ENCODE data around the gene SIK3. TPM values are rescaled to one million over a fixed set of nuclear protein-coding genes. Genes with fewer than 3 reads are reported as not detected.

The SIK3 gene
- total and polyA plus RNA-seq, 2 donors (not counting 3 experiments of a cell fraction or from before 2014, with no cell fraction given): 10.3 to 21.3 TPM

- CTCF ChIA-PET: no interaction called here
- Histone ChIP-seq H3K9me1 (replicated peaks; ENCODE audit: control insufficient read depth, extremely low read depth, insufficient read depth, low read length) (no peaks in the 10 kb centered on the region), H3K79me2 (ENCODE audit: control insufficient read depth, insufficient read depth, low read length) (peaks cover 2% of the 10 kb centered on the region)
These were observed 92.5 kb downstream of the SIK3 start for GRCh38 chr11:117005758-117006157.

More at GRCh38 chr11:117005758-117006157, 92.5 kb downstream of the SIK3 start:
- no peaks in the 10 kb centered on the region for H3K36me3 ChIP-seq (ENCODE audit: control insufficient read depth in 2 of 2, extremely low read depth in 1 of 2, insufficient read depth in 2 of 2, low read length in 2 of 2)
- DNase-seq (ENCODE audit: low read depth, low spot score) (no peak), FAIRE-seq (no peak)
- POLR2A ChIA-PET: no interaction called here
- H3K27me3 ChIP-seq (ENCODE audit: control insufficient read depth in 2 of 2, insufficient read depth in 2 of 2, low read length in 2 of 2): no peaks in the 10 kb centered on the region
- no peak overlapping the region for H3K27ac ChIP-seq (ENCODE audit: insufficient read depth, low read depth, low read length)
- H4K20me1 ChIP-seq (replicated peaks; ENCODE audit: control insufficient read depth, extremely low read depth, insufficient read depth, low read length): no peaks in the 10 kb centered on the region
- no peak overlapping the region for H3K4me2 ChIP-seq (ENCODE audit: insufficient read depth, low read length)
- H3K4me3 ChIP-seq (replicated peaks in 1 of 3; ENCODE audit: insufficient read depth in 1 of 3, low read depth in 1 of 3, low read length in 3 of 3): no peak overlapping the region
- dilution Hi-C loops (cut with MboI; ENCODE audit: extremely low pct_ligation_motif_present, low sequenced_read_pairs): no loop called here
- H3K9me3 ChIP-seq (replicated peaks; ENCODE audit: control insufficient read depth, insufficient read depth, low read length): no peaks in the 10 kb centered on the region
- H3K9ac ChIP-seq (replicated peaks; ENCODE audit: extremely low read depth, insufficient read depth, low read length): no peak overlapping the region
- no peak overlapping the region for H2AFZ ChIP-seq (ENCODE audit: low read depth, low read length)
- no TSS peak for BruUV-seq (replicated peaks)
- no peaks in the 10 kb centered on the region for H3K4me1 ChIP-seq (ENCODE audit: control insufficient read depth, extremely low read depth, insufficient read depth, low read length)
- TF ChIP-seq JUN (IDR thresholded peaks at IDR 0.05; ENCODE audit: borderline replicate concordance, insufficient read depth, insufficient read length, low read depth) (no peak), POLR2AphosphoS5 (IDR thresholded peaks at IDR 0.05; ENCODE audit: insufficient read depth, low read depth, low read length) (no peak), POLR2A (IDR thresholded peaks at IDR 0.05; ENCODE audit: low read depth, low read length) (no peak), CTCF (IDR thresholded peaks at IDR 0.05; ENCODE audit: extremely low read depth in 1 of 2, insufficient read depth in 1 of 2, low read depth in 1 of 2, low read length in 2 of 2) (no peak)
- TF ChIP-seq, protein P1, sequence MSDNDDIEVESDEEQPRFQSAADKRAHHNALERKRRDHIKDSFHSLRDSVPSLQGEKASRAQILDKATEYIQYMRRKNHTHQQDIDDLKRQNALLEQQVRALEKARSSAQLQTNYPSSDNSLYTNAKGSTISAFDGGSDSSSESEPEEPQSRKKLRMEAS (IDR thresholded peaks at IDR 0.05; ENCODE audit: insufficient read depth, insufficient read length): no peak
- intact Hi-C loops (cut with micrococcal nuclease): no loop called here

All from endothelial cell of umbilical vein (primary cell).